Chondrocyte (in vitro differentiated cells): ENCODE measurements around the gene NRK. TPM values are rescaled to one million over a fixed set of nuclear protein-coding genes. Genes with fewer than 3 reads are reported as not detected.
"Not testable (repeated sequence)": the region's sequence is repeated elsewhere in the genome, so short reads cannot be mapped to it uniquely, and the experiment has no call there.

Experiments
- DNase-seq: peaks from one replicate; pipeline ENCODE4 v3.0.0; 2021; ENCODE audit warnings: mixed read lengths, low spot score
- H3K27ac Mint-ChIP-seq: one replicate; pipeline ENCODE4 v1.8.0; 2021; ENCODE audit warnings: mild to moderate bottlenecking, moderate library complexity, mixed read lengths; ENCODE audit not compliant: unreplicated experiment
- H3K27me3 Mint-ChIP-seq: 2 replicates; pipeline ENCODE4 v1.8.0; 2021; ENCODE audit warnings: low read depth, mixed read lengths
- H3K36me3 Mint-ChIP-seq: 2 replicates; pipeline ENCODE4 v1.8.0; 2021; ENCODE audit warnings: low read depth, mixed read lengths
- H3K4me1 Mint-ChIP-seq: 2 replicates; pipeline ENCODE4 v1.8.0; 2021; ENCODE audit warnings: low read depth, mild to moderate bottlenecking, mixed read lengths
- H3K4me3 Mint-ChIP-seq: one replicate; pipeline ENCODE4 v1.8.0; 2021; ENCODE audit warnings: mild to moderate bottlenecking, moderate library complexity, mixed read lengths; ENCODE audit not compliant: unreplicated experiment
- H3K9me3 Mint-ChIP-seq: 2 replicates; pipeline ENCODE4 v1.8.0; 2021; ENCODE audit warnings: low read depth, mixed read lengths
- CTCF ChIP-seq: fragments of 200-600 bp; sonication (generic); IDR thresholded peaks from 2 replicates; pipeline ENCODE4 v1.5.0; 2021; ENCODE audit warnings: antibody characterized with exemption, mild to moderate bottlenecking, moderate library complexity
- total RNA-seq: library from RNA; stranded (reverse); gene quantifications from 3 replicates; pipeline ENCODE4 v1.2.1, GENCODE V29; 2021

Gene NRK
- total RNA-seq, 1 donor from 2014 or later: 13.1 TPM

- no peak for DNase-seq
- H3K36me3 Mint-ChIP-seq: no peaks in the 10 kb centered on the region
- H3K27me3 Mint-ChIP-seq: peaks cover 8% of the 10 kb centered on the region
- no peak overlapping the region for H3K27ac Mint-ChIP-seq
- no peaks in the 10 kb centered on the region for H3K4me1 Mint-ChIP-seq
- no peak overlapping the region for H3K4me3 Mint-ChIP-seq
- H3K9me3 Mint-ChIP-seq: peaks cover 18% of the 10 kb centered on the region
- TF ChIP-seq CTCF: no peak
Measured at GRCh38 chrX:105969487-105969886, 147.1 kb downstream of the NRK start.

GRCh38 chrX:105972690-105973386, 150.5 kb downstream of the NRK start:
- H3K9me3 Mint-ChIP-seq: peaks cover 25% of the 10 kb centered on the region
- H3K4me1 Mint-ChIP-seq: no peaks in the 10 kb centered on the region
- H3K4me3 Mint-ChIP-seq: no peak overlapping the region

GRCh38 chrX:105973387-105973739, 151.0 kb downstream of the NRK start:
- Mint-ChIP-seq H3K27me3 (peaks cover 10% of the 10 kb centered on the region), H3K9me3 (peaks cover 25% of the 10 kb centered on the region), H3K4me3 (no peak overlapping the region), H3K4me1 (no peaks in the 10 kb centered on the region), H3K36me3 (no peaks in the 10 kb centered on the region), H3K27ac (no peak overlapping the region)
- no peak for TF ChIP-seq CTCF
- no peak for DNase-seq

More at GRCh38 chrX:105972690-105973386, 150.5 kb downstream of the NRK start:
- H3K27me3 Mint-ChIP-seq: peaks cover 10% of the 10 kb centered on the region
- H3K36me3 Mint-ChIP-seq: no peaks in the 10 kb centered on the region
- TF ChIP-seq CTCF: no peak
- no peak overlapping the region for H3K27ac Mint-ChIP-seq
- no peak for DNase-seq

- no peaks in the 10 kb centered on the region for H3K4me1 Mint-ChIP-seq
- H3K27me3 Mint-ChIP-seq: peaks cover 18% of the 10 kb centered on the region
- no peak for DNase-seq
- peaks cover 21% of the 10 kb centered on the region for H3K9me3 Mint-ChIP-seq
- H3K27ac Mint-ChIP-seq: no peak overlapping the region
- no peaks in the 10 kb centered on the region for H3K36me3 Mint-ChIP-seq
- no peak overlapping the region for H3K4me3 Mint-ChIP-seq
- peak; percentile 76 for TF ChIP-seq CTCF
Measured at GRCh38 chrX:105975382-105975781, 153.0 kb downstream of the NRK start.

- Mint-ChIP-seq H3K4me3 (no peak overlapping the region), H3K9me3 (peaks cover 23% of the 10 kb centered on the region), H3K4me1 (no peaks in the 10 kb centered on the region)
Measured at GRCh38 chrX:105981772-105982485, 159.6 kb downstream of the NRK start.

GRCh38 chrX:105988487-105988886, 166.1 kb downstream of the NRK start:
- H3K9me3 Mint-ChIP-seq: peaks cover 21% of the 10 kb centered on the region
- H3K27ac Mint-ChIP-seq, H3K36me3 Mint-ChIP-seq, H3K4me3 Mint-ChIP-seq, H3K4me1 Mint-ChIP-seq, H3K27me3 Mint-ChIP-seq, DNase-seq: not testable (repeated sequence)

More at GRCh38 chrX:105981772-105982485, 159.6 kb downstream of the NRK start:
- Mint-ChIP-seq H3K27me3 (peaks cover 10% of the 10 kb centered on the region), H3K27ac (no peak overlapping the region), H3K36me3 (no peaks in the 10 kb centered on the region)
- no peak for TF ChIP-seq CTCF
- DNase-seq: no peak
